Measurements from ENCODE around the gene FXYD7.
"Not testable (repeated sequence)": the region's sequence is repeated elsewhere in the genome, so short reads cannot be mapped to it uniquely, and the experiment has no call there.

The FXYD7 gene

GRCh38 chr19:35099155-35099896 lies 43.7 kb upstream of the FXYD7 start:
- no peak overlapping the region for H3K27ac ChIP-seq
- TF ChIP-seq ZFX (IDR thresholded peaks at IDR 0.05; ENCODE audit: borderline replicate concordance) = no peak
- TF ChIP-seq, protein P1, sequence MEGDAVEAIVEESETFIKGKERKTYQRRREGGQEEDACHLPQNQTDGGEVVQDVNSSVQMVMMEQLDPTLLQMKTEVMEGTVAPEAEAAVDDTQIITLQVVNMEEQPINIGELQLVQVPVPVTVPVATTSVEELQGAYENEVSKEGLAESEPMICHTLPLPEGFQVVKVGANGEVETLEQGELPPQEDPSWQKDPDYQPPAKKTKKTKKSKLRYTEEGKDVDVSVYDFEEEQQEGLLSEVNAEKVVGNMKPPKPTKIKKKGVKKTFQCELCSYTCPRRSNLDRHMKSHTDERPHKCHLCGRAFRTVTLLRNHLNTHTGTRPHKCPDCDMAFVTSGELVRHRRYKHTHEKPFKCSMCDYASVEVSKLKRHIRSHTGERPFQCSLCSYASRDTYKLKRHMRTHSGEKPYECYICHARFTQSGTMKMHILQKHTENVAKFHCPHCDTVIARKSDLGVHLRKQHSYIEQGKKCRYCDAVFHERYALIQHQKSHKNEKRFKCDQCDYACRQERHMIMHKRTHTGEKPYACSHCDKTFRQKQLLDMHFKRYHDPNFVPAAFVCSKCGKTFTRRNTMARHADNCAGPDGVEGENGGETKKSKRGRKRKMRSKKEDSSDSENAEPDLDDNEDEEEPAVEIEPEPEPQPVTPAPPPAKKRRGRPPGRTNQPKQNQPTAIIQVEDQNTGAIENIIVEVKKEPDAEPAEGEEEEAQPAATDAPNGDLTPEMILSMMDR (IDR thresholded peaks at IDR 0.05) = no peak

GRCh38 chr19:35099897-35100275 lies 43.2 kb upstream of the FXYD7 start:
- no peak overlapping the region for H3K27ac ChIP-seq
- TF ChIP-seq, protein P1 (IDR thresholded peaks at IDR 0.05) = no peak
- no peak for TF ChIP-seq ZFX (IDR thresholded peaks at IDR 0.05; ENCODE audit: borderline replicate concordance)

- TF ChIP-seq, protein P1 (IDR thresholded peaks at IDR 0.05) = no peak
- TF ChIP-seq ZFX (IDR thresholded peaks at IDR 0.05; ENCODE audit: borderline replicate concordance) = no peak
- H3K27ac ChIP-seq = no peak overlapping the region
These were observed 42.2 kb upstream of the FXYD7 start for GRCh38 chr19:35100588-35101533.

DNA sequence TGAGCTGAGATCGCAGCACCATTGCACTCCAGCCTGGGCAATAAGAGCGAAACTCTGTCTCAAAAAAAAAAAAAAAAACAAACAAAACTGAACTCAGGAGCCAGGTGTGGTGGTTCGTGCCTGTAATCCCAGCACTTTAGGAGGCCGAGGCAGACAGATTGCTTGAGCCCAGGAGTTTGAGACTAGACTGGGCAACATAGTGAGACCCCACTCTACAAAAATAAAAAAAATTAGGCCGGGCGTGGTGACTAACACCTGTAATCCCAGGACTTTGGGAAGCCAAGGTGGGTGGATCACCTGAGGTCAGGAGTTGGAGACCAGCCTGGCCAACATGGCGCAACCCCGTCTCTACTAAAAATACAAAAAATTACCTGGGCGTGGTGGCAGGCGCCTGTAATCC lies 41.1 kb upstream of the FXYD7 start:
- H3K27ac ChIP-seq = not testable (repeated sequence)

DNA sequence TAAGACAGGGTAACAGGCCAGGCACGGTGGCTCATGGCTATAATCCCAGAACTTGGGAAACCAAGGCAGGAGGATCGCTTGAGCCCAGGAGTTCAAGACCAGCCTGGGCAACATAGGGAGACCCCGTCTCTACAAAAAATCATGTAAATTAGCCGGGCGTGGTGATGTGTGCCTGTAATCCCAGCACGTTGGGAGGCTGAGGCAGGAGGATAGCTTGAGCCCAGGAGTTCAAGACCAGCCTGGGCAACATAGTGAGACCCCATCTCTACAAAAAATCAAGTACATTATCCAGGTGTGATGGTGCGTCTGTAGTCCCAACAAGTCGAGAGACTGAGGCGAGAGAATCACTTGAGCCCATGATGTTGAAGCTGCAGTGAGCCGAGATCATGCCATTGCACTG lies 39.4 kb upstream of the FXYD7 start:
- H3K27ac ChIP-seq = not testable (repeated sequence)

GRCh38 chr19:35104361-35104760 lies 38.7 kb upstream of the FXYD7 start:
- H3K27ac ChIP-seq = no peak overlapping the region
- TF ChIP-seq, protein P1 (IDR thresholded peaks at IDR 0.05) = no peak
- TF ChIP-seq ZFX (IDR thresholded peaks at IDR 0.05; ENCODE audit: borderline replicate concordance) = no peak

GRCh38 chr19:35105047-35105410 lies 38.0 kb upstream of the FXYD7 start:
- H3K27ac ChIP-seq = no peak overlapping the region
- TF ChIP-seq, protein P1 (IDR thresholded peaks at IDR 0.05) = no peak
- TF ChIP-seq ZFX (IDR thresholded peaks at IDR 0.05; ENCODE audit: borderline replicate concordance) = no peak

Measured in 22Rv1 (cell line).